ENCODE measurements around the gene HPN. TPM values are rescaled to one million over a fixed set of nuclear protein-coding genes. Genes with fewer than 3 reads are reported as not detected.

The HPN gene
- total and polyA plus RNA-seq, 2 of the 13 experiments (the other 11 are each of a cell fraction or from before 2014, with no cell fraction given) = 46.7 to 261 TPM

GRCh38 chr19:35006342-35006998 lies 35.1 kb upstream of the HPN start (continued):
- peak; percentile 63; the same call in 1 of the 2 replicates for TF ChIP-seq JUNB (CRISPR knock-in tag; IDR thresholded peaks at IDR 0.05; ENCODE audit: borderline replicate concordance)
- 0 out of 2 replicates have a peak, but pooled peaks have one; percentile 61 for TF ChIP-seq ZNF34 (CRISPR knock-in tag; IDR thresholded peaks at IDR 0.05; ENCODE audit: borderline replicate concordance)
- peak; percentile 62; the same call in 1 of the 2 replicates for TF ChIP-seq BRD4 (CRISPR knock-in tag; IDR thresholded peaks at IDR 0.05)
- TF ChIP-seq ATF4 (CRISPR knock-in tag; IDR thresholded peaks at IDR 0.05) = peak in 1 of 2 experiments; percentile 35; a peak in 1 of 4 replicates
- peak; percentile 74; the same call in 1 of the 2 replicates for TF ChIP-seq SAFB2 (CRISPR knock-in tag; IDR thresholded peaks at IDR 0.05; ENCODE audit: borderline replicate concordance, low read depth)
- 0 out of 2 replicates have a peak, but pooled peaks have one; percentile 46 for TF ChIP-seq KLF11 (CRISPR knock-in tag; IDR thresholded peaks at IDR 0.05)
- TF ChIP-seq HNRNPK (IDR thresholded peaks at IDR 0.05; ENCODE audit: low read depth, low read length, poor library complexity, severe bottlenecking) = no peak
- TF ChIP-seq ZNF263 (CRISPR knock-in tag; IDR thresholded peaks at IDR 0.05) = 0 out of 2 replicates have a peak, but pooled peaks have one; percentile 48
- TF ChIP-seq NFIC (IDR thresholded peaks at IDR 0.05; ENCODE audit: low read length) = peak; percentile 81
- TF ChIP-seq ZSCAN9 (CRISPR knock-in tag; IDR thresholded peaks at IDR 0.05; ENCODE audit: borderline replicate concordance) = peak; percentile 82; the same call in 1 of the 2 replicates
- peak; percentile 77; the same call in 1 of the 2 replicates for TF ChIP-seq MAZ (IDR thresholded peaks at IDR 0.05; ENCODE audit: borderline replicate concordance, low read depth, low read length)
- 0 out of 2 replicates have a peak, but pooled peaks have one; percentile 36 for TF ChIP-seq MAZ (CRISPR knock-in tag; IDR thresholded peaks at IDR 0.05; ENCODE audit: low read depth)
- no peak for TF ChIP-seq ZNF230 (CRISPR knock-in tag; IDR thresholded peaks at IDR 0.05)
- TF ChIP-seq ATF7 (IDR thresholded peaks at IDR 0.05) = no peak
- no peak for TF ChIP-seq ATF7 (CRISPR knock-in tag; IDR thresholded peaks at IDR 0.05)
- TF ChIP-seq MIER2 (CRISPR knock-in tag; IDR thresholded peaks at IDR 0.05) = peak; percentile 72; the same call in 1 of the 2 replicates
- peak; percentile 87 for TF ChIP-seq RCOR2 (CRISPR knock-in tag; IDR thresholded peaks at IDR 0.05)
- no peak for TF ChIP-seq ZXDC (CRISPR knock-in tag; IDR thresholded peaks at IDR 0.05)
- peak; percentile 42; the same call in 1 of the 2 replicates for TF ChIP-seq ZNF652 (CRISPR knock-in tag; IDR thresholded peaks at IDR 0.05; ENCODE audit: borderline replicate concordance, low read depth)
- TF ChIP-seq MXD4 (CRISPR knock-in tag; IDR thresholded peaks at IDR 0.05) = 0 out of 2 replicates have a peak, but pooled peaks have one; percentile 43
- TF ChIP-seq ATF1 (CRISPR knock-in tag; IDR thresholded peaks at IDR 0.05) = peak; percentile 18; the same call in 1 of the 2 replicates
- TF ChIP-seq ZC3H4 (CRISPR knock-in tag; IDR thresholded peaks at IDR 0.05; ENCODE audit: borderline replicate concordance) = peak; percentile 61
- no peak for TF ChIP-seq ZNF337 (CRISPR knock-in tag; IDR thresholded peaks at IDR 0.05; ENCODE audit: borderline replicate concordance, low read depth)
- no peak for TF ChIP-seq ZNF570 (CRISPR knock-in tag; IDR thresholded peaks at IDR 0.05; ENCODE audit: borderline replicate concordance)
- TF ChIP-seq SMC3 (IDR thresholded peaks at IDR 0.05; ENCODE audit: low read length) = peak; percentile 15; the same call in 1 of the 2 replicates
- peak; percentile 98 for TF ChIP-seq HDAC2 (CRISPR knock-in tag; IDR thresholded peaks at IDR 0.05)
- peak; percentile 74; the same call in 1 of the 2 replicates for TF ChIP-seq SIX4 (CRISPR knock-in tag; IDR thresholded peaks at IDR 0.05)
- no peak for TF ChIP-seq WIZ (CRISPR knock-in tag; IDR thresholded peaks at IDR 0.05)
- no peak for TF ChIP-seq SALL2 (CRISPR knock-in tag; IDR thresholded peaks at IDR 0.05)
- peak; percentile 96 for TF ChIP-seq RARA (CRISPR knock-in tag; IDR thresholded peaks at IDR 0.05)
